Stimulated activated naive CD8-positive, alpha-beta T cell treated with anti-CD3 and anti-CD28 coated beads, Interleukin-15, Interleukin-2, amounts not matched to agents 100 ng/mL and 50 ng/mL, for 24 hours (primary cell): ENCODE measurements around the gene DCTN2.
A peak's percentile ranks its signal among the peaks of the same experiment; 100 is the strongest.

ENCODE experiments used
- H3K27ac Mint-ChIP-seq: one replicate; pipeline ENCODE4 v1.8.0; 2021; ENCODE audit warnings: mild to moderate bottlenecking, mixed read lengths
- H3K27me3 Mint-ChIP-seq: one replicate; pipeline ENCODE4 v1.8.0; 2021; ENCODE audit warnings: mixed read lengths
- H3K36me3 Mint-ChIP-seq: one replicate; pipeline ENCODE4 v1.8.0; 2021; ENCODE audit warnings: low read depth, mixed read lengths
- H3K4me1 Mint-ChIP-seq: one replicate; pipeline ENCODE4 v1.8.0; 2021; ENCODE audit warnings: low read depth, mixed read lengths
- H3K4me3 Mint-ChIP-seq: one replicate; pipeline ENCODE4 v1.8.0; 2021; ENCODE audit warnings: mild to moderate bottlenecking, mixed read lengths
- H3K9me3 Mint-ChIP-seq: one replicate; pipeline ENCODE4 v1.8.0; 2021; ENCODE audit warnings: mixed read lengths

DCTN2 gene

DNA sequence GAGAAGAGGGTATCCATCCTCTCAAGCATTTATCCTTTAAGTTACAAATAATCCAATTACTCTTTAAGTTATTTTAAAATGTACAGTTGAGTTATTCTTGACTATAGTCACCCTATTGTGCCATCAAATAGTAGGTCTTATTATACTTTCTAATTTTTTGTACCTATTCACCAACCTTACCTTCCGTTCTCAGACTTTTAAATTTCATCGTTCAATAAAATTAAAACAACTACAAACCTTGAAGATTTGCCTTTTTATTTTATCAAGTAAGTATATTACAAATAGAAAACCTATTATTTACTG is 972 bp upstream of the DCTN2 start:
- peaks cover 38% of the 10 kb centered on the region for H3K4me1 Mint-ChIP-seq
- no peaks in the 10 kb centered on the region for H3K9me3 Mint-ChIP-seq
- H3K36me3 Mint-ChIP-seq: peaks cover 20% of the 10 kb centered on the region
- peaks cover 9% of the 10 kb centered on the region for H3K27me3 Mint-ChIP-seq
- H3K27ac Mint-ChIP-seq: no peak overlapping the region
- H3K4me3 Mint-ChIP-seq: no peak overlapping the region

DNA sequence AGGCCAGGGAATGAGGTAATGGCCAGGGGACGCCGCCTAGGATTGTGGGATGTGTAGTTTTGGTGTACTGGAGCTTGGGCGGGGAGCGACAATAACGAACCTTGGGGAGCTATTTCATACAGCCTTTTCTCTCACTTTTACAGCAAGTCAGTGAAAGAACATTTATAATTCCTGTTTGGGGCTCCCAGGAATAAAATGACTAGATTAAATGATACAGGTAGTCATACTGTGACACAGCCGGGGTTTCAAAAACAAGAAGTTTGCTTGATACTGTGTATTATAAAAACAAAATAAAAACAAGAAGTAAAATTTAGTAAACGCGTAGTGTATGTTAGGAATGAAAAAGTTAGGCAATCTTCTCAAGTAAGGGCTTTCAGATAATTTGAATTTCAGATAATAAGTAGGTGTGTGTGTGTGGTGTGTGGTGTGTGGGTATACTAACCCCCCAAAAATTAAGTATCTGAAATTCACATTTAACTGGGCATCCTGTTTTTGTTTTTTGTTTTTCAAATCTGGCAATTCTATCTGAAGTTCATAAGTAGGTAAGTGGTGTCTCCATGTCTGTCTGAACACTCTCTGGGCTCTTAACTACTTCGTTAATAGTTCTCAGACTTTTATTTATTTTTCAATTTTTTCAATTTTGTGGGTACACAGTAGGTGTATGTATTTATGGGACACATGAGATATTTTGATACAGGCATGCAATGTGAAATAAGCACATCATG is 458 bp upstream of the DCTN2 start:
- H3K4me3 Mint-ChIP-seq: peak overlapping the region; percentile 95
- H3K4me1 Mint-ChIP-seq: peaks cover 38% of the 10 kb centered on the region
- H3K36me3 Mint-ChIP-seq: peaks cover 20% of the 10 kb centered on the region
- H3K27ac Mint-ChIP-seq: peak overlapping the region; percentile 45
- H3K27me3 Mint-ChIP-seq: peaks cover 9% of the 10 kb centered on the region
- no peaks in the 10 kb centered on the region for H3K9me3 Mint-ChIP-seq

DNA sequence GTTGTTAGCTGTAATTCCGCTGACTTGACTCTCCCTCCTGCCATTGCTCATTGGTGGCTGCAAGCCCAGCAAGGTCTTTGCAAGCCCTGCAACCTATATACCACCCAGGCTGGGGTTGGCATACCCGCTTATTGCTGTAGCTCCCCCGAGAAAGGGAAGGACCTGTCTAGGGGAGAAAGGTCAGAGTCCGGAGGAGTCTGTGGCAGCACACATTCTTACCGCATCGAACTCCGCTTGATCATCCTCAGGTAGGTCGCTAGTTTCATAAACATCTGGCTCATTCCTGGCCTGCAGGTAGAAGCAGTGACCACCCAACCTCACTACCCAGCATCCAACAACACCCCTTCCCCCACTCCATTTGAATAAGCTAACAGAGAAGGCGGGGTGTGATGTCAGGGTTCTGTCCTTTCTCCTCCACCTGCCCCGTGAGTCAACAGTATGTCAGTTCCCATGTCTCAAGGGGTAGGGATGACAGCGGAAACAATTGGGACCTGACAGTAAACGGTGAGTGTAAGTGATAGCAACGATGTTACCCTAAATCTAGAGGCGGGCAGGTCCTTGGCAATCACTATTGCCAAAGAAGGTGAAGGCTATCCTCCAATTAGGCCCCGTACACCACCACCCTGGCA is 1.1 kb downstream of the DCTN2 start:
- Mint-ChIP-seq H3K9me3 (no peaks in the 10 kb centered on the region), H3K27ac (peak overlapping the region; percentile 95), H3K27me3 (peaks cover 9% of the 10 kb centered on the region), H3K4me3 (peak overlapping the region; percentile 95), H3K4me1 (peaks cover 38% of the 10 kb centered on the region), H3K36me3 (peaks cover 25% of the 10 kb centered on the region)

DNA sequence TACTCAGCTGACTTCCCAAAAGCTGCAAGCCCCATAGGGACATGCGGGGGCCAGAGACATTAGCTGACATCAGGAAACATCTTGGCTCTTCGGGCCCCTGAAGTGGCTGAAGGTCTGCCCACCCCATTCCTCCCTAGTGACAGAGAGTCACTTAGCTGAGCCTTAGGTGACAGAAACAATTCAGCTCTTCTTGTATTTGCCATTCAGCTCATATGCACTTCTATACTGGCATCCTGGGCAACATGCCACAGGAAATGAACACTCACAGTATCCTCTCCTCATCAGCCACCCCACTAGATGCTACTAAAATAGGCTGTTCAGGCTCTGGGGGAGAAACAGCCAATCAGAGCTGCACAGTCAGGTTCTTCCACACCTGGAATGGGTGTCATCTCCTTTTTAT is 3.4 kb downstream of the DCTN2 start:
- Mint-ChIP-seq H3K4me3 (no peak overlapping the region), H3K9me3 (no peaks in the 10 kb centered on the region), H3K27ac (no peak overlapping the region), H3K27me3 (no peaks in the 10 kb centered on the region), H3K36me3 (peaks cover 44% of the 10 kb centered on the region), H3K4me1 (peaks cover 30% of the 10 kb centered on the region)

DNA sequence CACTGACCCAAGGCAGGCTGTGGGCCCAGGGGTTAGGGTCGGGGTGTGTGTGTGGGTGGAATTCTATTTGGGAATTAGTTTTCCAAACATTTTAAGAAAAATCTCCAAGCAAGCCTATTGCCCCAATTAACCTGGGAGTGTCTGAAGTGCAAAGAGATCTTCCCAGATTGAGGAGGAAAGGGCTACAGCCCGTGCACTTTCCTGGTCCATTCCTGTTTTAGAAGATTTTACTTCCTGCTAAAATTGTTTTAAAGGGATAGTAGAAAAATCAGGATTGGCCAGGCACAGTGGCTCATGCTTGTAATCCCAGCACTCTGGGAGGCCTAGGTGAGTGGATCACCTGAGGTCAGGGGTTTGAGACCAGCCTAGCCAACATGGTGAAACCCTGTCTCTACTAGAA is 5.3 kb downstream of the DCTN2 start:
- H3K9me3 Mint-ChIP-seq: no peaks in the 10 kb centered on the region
- H3K27ac Mint-ChIP-seq: no peak overlapping the region
- H3K4me3 Mint-ChIP-seq: no peak overlapping the region
- no peaks in the 10 kb centered on the region for H3K27me3 Mint-ChIP-seq
- H3K4me1 Mint-ChIP-seq: peaks cover 22% of the 10 kb centered on the region
- peaks cover 53% of the 10 kb centered on the region for H3K36me3 Mint-ChIP-seq

DNA sequence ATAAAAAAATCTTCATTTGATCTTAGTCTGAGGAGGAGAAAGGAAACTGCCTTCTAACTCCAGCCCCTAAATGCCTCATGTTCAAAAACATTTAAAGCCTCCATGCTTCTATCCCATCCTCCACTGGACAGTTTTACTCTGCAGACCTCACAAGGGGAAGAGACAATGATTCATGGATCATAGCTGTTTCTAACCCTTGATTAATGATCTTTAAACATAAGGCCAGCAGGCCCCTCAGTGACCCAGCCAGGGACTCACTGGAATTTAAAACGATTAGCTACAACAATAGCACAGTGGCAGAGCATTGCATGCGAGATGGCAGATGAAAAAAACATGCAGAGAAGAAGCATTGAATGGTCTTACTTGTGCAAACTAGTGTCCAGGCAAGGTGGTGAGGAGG is 6.0 kb downstream of the DCTN2 start:
- H3K4me1 Mint-ChIP-seq: peaks cover 19% of the 10 kb centered on the region
- H3K27me3 Mint-ChIP-seq: no peaks in the 10 kb centered on the region
- no peaks in the 10 kb centered on the region for H3K9me3 Mint-ChIP-seq
- no peak overlapping the region for H3K4me3 Mint-ChIP-seq
- no peak overlapping the region for H3K27ac Mint-ChIP-seq
- H3K36me3 Mint-ChIP-seq: peaks cover 51% of the 10 kb centered on the region

DNA sequence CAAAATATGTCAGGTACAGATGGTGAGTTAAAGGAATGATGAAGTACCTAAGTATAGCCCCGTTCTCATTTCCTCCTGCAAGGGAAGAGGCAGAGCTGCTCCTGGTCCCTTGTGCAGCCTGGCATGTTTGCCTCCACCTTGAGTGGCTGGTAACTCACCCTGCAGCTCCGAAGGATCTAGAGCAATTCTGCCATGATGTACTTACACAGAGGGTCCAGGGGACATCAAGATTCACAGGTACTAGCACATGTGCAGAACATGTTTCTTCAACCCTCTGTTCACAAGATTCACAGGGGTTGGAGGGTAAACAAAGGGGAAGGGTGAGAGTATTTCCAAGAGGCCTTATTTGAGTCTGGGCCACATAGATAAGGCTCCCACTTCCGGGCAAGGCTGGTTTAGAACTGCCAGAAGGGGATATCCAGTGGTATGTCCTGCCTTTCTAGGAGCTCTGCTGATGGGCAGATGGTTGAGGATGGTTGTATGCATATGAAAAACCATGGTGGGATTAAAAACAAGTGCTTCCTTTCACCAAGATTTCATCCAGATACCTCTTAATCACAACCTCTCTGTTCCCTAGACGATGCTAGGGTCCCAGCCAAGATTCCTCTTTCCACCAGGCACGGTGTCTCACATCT is 7.7 kb downstream of the DCTN2 start:
- peaks cover 50% of the 10 kb centered on the region for H3K36me3 Mint-ChIP-seq
- H3K4me3 Mint-ChIP-seq: no peak overlapping the region
- peak overlapping the region; percentile 0 for H3K27ac Mint-ChIP-seq
- H3K9me3 Mint-ChIP-seq: no peaks in the 10 kb centered on the region
- H3K4me1 Mint-ChIP-seq: peaks cover 5% of the 10 kb centered on the region
- H3K27me3 Mint-ChIP-seq: no peaks in the 10 kb centered on the region

DNA sequence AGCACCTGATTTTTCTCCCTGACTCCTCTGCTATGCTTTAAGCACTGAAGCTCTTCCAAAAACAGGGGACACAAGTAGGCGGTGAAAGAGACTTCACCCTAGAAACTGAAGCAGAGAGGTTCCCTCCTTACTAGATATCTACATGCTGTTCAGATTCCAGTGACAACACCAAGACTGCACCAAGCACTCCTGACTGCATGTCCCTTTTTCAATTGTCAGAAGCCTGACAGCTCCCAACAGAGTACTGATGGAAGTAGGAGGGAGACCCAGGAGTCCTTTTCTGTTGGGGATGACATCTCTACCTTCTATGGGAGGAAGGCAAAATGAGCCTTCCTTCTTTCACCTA is 10.4 kb downstream of the DCTN2 start:
- Mint-ChIP-seq H3K9me3 (no peaks in the 10 kb centered on the region), H3K4me3 (no peak overlapping the region), H3K27ac (no peak overlapping the region), H3K4me1 (no peaks in the 10 kb centered on the region), H3K36me3 (peaks cover 66% of the 10 kb centered on the region), H3K27me3 (no peaks in the 10 kb centered on the region)

DNA sequence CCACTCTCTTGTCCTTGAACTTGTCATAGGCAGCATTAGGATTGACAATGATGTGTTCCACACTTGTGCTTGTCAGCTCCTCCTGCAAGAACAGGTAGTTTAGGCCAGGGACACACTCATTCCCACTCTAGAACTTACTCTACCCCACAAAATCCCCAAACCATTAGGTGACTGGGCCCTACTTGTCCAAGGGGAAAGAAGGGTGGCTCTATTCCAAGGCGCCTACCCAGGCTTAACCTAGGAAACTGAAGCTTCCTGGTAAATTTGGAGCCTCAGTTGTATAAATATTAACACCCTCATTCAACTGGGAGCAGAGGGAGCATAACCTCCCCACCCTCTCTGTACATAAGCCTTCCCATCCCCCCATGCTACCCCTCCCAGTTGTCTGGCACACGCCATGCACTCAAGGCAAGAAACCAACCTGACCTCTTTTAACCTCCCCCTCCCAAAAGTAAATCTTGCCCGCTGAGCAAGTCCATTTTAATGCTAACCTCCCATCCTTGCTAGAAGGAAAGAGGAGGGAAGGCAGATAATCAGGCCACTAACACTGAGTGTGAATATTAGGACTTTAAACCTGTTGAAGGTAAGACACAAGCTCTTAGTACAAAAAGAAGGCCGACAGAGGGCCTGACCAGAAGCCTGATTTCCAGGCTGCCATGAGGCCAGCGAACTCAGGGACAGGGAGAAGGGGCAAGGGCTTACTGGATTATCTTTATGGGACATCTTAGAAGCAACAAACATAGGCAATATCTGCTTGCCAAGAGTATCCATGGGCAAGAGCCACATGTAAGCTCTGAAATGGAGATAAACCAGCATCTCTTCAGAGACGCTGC is 11.0 kb downstream of the DCTN2 start:
- peaks cover 67% of the 10 kb centered on the region for H3K36me3 Mint-ChIP-seq
- no peak overlapping the region for H3K4me3 Mint-ChIP-seq
- no peaks in the 10 kb centered on the region for H3K4me1 Mint-ChIP-seq
- no peaks in the 10 kb centered on the region for H3K9me3 Mint-ChIP-seq
- H3K27me3 Mint-ChIP-seq: no peaks in the 10 kb centered on the region
- no peak overlapping the region for H3K27ac Mint-ChIP-seq

DNA sequence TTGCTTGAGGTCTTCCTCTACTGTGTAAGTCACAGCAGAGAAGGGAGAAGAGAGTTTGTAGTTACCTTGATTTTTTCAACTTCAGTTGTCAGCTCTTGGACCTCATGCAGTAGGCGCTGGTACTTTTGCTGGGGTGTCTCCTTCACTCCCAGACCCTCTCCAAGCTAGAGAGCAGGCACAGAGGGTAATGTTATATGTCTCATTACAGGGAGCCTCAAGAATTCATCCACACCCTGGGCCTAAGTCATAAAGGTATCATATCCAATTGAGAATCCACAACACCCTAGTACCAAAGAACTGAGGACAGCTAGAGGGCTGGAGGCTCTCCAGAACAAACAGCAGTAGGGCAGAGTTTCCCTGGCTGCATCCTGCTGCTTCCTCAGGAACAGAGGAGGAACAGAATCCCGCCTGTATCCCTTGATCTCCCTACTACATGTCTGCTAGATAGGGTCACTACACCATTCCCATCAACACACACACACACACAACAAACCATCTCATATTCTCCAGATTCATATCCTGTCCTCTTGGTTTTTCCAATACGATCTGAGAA is 11.9 kb downstream of the DCTN2 start:
- no peaks in the 10 kb centered on the region for H3K27me3 Mint-ChIP-seq
- H3K36me3 Mint-ChIP-seq: peaks cover 66% of the 10 kb centered on the region
- H3K4me1 Mint-ChIP-seq: no peaks in the 10 kb centered on the region
- H3K4me3 Mint-ChIP-seq: no peak overlapping the region
- peak overlapping the region; percentile 18 for H3K27ac Mint-ChIP-seq
- no peaks in the 10 kb centered on the region for H3K9me3 Mint-ChIP-seq

DNA sequence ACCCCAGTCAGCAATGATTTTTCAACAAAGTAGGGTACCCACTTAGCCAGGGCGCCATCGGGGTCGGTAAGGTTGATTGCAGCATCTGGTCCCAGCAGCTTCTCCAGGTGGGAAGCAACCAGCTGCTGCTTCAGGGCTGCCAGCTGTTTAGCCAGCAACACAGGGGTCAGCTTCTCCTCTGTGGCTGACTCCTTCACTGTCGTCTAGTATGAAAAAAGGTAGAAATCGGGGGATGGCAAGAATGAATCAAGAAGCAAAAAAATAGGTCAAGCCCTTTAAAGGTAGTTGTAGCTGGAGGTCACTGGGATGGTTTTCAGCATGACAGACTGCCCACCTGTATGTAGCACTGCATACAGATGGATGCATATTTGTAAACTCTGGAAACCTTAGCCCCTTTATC is 12.7 kb downstream of the DCTN2 start:
- Mint-ChIP-seq H3K4me1 (no peaks in the 10 kb centered on the region), H3K4me3 (no peak overlapping the region), H3K27ac (no peak overlapping the region), H3K27me3 (no peaks in the 10 kb centered on the region), H3K9me3 (no peaks in the 10 kb centered on the region), H3K36me3 (peaks cover 69% of the 10 kb centered on the region)

DNA sequence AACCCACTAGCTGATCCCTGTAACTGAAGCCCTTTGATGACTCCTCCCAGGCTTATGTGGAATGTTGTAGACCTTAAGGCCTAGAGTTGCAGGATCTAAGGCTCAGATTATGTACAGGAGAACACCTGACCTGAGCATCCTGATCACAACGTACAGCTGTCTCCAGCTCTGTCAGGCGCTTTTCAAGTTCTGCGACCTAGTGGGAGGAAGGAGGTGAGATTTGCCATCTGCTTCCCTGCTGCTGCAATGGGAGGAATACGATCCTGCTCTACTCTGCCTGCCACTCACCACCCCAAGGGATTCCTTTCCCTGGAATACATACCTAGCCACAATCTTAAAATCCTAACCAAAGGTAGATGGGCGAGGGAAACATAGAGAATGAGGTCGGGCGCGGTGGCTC is 13.9 kb downstream of the DCTN2 start:
- Mint-ChIP-seq H3K4me3 (no peak overlapping the region), H3K4me1 (no peaks in the 10 kb centered on the region), H3K36me3 (peaks cover 66% of the 10 kb centered on the region)

DNA sequence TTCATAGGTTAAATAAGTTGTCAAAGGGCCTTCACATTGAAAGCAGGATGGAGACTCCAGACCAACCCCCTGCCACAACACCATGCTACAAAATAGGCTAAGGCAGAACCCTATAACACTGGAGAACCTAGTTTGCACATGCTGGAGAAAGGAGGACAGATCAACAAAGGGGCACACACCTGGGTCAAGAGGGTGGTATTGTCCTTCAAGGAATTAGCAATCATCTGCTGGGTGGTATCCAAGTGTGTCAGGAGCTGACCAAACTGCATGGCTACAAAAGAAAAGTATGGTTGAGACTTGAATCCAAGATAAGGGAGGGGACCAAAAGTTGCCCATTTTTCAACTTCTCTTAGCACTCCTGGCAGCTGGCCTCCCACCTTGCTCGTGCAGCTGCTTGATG is 15.2 kb downstream of the DCTN2 start:
- no peak overlapping the region for H3K27ac Mint-ChIP-seq
- no peak overlapping the region for H3K4me3 Mint-ChIP-seq
- H3K36me3 Mint-ChIP-seq: peaks cover 67% of the 10 kb centered on the region
- H3K4me1 Mint-ChIP-seq: no peaks in the 10 kb centered on the region
- H3K27me3 Mint-ChIP-seq: no peaks in the 10 kb centered on the region
- H3K9me3 Mint-ChIP-seq: no peaks in the 10 kb centered on the region

More for the DNA sequence above, 13.9 kb downstream of the DCTN2 start:
- Mint-ChIP-seq H3K27me3 (no peaks in the 10 kb centered on the region), H3K27ac (no peak overlapping the region), H3K9me3 (no peaks in the 10 kb centered on the region)

DNA sequence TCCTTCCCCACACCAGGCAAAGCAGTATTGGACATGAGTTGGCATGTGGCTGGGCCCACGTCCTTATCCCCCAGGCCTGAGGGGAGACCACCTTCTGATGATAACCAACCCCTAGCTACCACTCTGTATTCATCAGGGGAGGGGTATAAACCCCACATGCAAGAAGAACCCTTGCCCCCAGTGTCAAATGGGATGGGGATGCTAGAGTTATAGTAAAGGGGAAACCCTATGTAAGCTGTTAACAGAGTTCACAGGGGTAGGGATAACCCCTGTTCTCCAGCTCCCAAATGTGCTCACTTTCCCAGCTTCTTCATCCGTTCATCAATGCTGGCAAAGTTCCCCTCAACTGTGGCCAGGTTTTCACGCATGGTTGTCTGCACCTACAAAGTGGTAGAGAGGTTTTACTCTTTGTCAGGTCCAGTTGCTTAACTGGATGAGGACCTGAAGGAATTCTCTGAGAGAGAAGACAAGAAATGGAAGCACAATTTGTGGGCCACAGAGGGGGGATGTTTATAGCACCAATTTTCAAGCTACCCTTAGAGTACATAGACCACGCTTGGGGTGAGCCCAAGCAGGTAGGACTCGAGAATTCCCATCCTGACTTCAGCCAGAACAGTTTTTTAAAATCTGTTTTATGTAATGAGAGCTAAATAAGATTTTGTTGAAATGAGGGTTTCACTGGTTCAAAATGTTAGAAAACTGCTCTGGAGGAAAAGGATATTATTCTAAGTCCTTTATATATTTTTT is 16.4 kb downstream of the DCTN2 start:
- Mint-ChIP-seq H3K27me3 (no peaks in the 10 kb centered on the region), H3K36me3 (peaks cover 65% of the 10 kb centered on the region), H3K9me3 (no peaks in the 10 kb centered on the region), H3K4me1 (no peaks in the 10 kb centered on the region), H3K4me3 (no peak overlapping the region), H3K27ac (peak overlapping the region; percentile 1)
